ENCODE results near the gene KLHDC9. TPM values are rescaled to one million over a fixed set of nuclear protein-coding genes. Genes with fewer than 3 reads are reported as not detected.
"Not testable (repeated sequence)": the region's sequence is repeated elsewhere in the genome, so short reads cannot be mapped to it uniquely, and the experiment has no call there.

Gene KLHDC9
- 1.3 TPM for total RNA-seq
- 8.4 TPM for polyA plus RNA-seq

- H3K27ac ChIP-seq (ENCODE audit: low read depth) = no peak within 1 kb of the TSS
- WGBS = 5% methylated on average over 71 of the region's 71 CpGs
- H3K36me3 ChIP-seq (ENCODE audit: insufficient read depth) = no peaks in the 10 kb centered on the region
- peak within 1 kb of the TSS; percentile 43 for H3K4me3 ChIP-seq (ENCODE audit: low read depth, low read length)
- DNase-seq (ENCODE audit: extremely low spot score) = no peak
- H3K4me1 ChIP-seq (ENCODE audit: insufficient read depth) = no peaks in the 10 kb centered on the region
Observed at GRCh38 chr1:161098210-161099068, at the start of gene KLHDC9. Gene KLHDC9 (plus strand): TSS chr1:161098361. CDS start chr1:161098536, 175 bp downstream.

GRCh38 chr1:161048949-161049722, 49.0 kb upstream of the KLHDC9 start:
- no peak for DNase-seq (ENCODE audit: extremely low spot score)
- 88% methylated on average over 5 of the region's 5 CpGs for WGBS
- no peak overlapping the region for H3K4me3 ChIP-seq (ENCODE audit: low read depth, low read length)
- H3K36me3 ChIP-seq (ENCODE audit: insufficient read depth) = no peaks in the 10 kb centered on the region
- peaks cover 2% of the 10 kb centered on the region for H3K4me1 ChIP-seq (ENCODE audit: insufficient read depth)
- H3K27ac ChIP-seq (ENCODE audit: low read depth) = no peak overlapping the region

- H3K27ac ChIP-seq (ENCODE audit: low read depth) = no peak overlapping the region
- WGBS = 92% methylated on average over 10 of the region's 10 CpGs
- peaks cover 2% of the 10 kb centered on the region for H3K4me1 ChIP-seq (ENCODE audit: insufficient read depth)
- H3K4me3 ChIP-seq (ENCODE audit: low read depth, low read length) = no peak overlapping the region
- H3K36me3 ChIP-seq (ENCODE audit: insufficient read depth) = no peaks in the 10 kb centered on the region
- DNase-seq (ENCODE audit: extremely low spot score) = no peak
Observed at GRCh38 chr1:161051219-161051618, 46.9 kb upstream of the KLHDC9 start.

- no peak for DNase-seq (ENCODE audit: extremely low spot score)
- no peaks in the 10 kb centered on the region for H3K4me1 ChIP-seq (ENCODE audit: insufficient read depth)
- WGBS = 71% methylated on average over 3 of the region's 3 CpGs
- no peak overlapping the region for H3K4me3 ChIP-seq (ENCODE audit: low read depth, low read length)
- no peak overlapping the region for H3K27ac ChIP-seq (ENCODE audit: low read depth)
- no peaks in the 10 kb centered on the region for H3K36me3 ChIP-seq (ENCODE audit: insufficient read depth)
Observed at GRCh38 chr1:161052899-161053298, 45.3 kb upstream of the KLHDC9 start.

- Histone ChIP-seq H3K4me1 (ENCODE audit: insufficient read depth) (no peaks in the 10 kb centered on the region), H3K36me3 (ENCODE audit: insufficient read depth) (no peaks in the 10 kb centered on the region), H3K4me3 (ENCODE audit: low read depth, low read length) (no peak overlapping the region), H3K27ac (ENCODE audit: low read depth) (no peak overlapping the region)
- WGBS = 82% methylated on average over 4 of the region's 4 CpGs
- no peak for DNase-seq (ENCODE audit: extremely low spot score)
Observed at GRCh38 chr1:161054232-161054631, 43.9 kb upstream of the KLHDC9 start.

- no peak for DNase-seq (ENCODE audit: extremely low spot score)
- Histone ChIP-seq H3K4me3 (ENCODE audit: low read depth, low read length) (no peak overlapping the region), H3K4me1 (ENCODE audit: insufficient read depth) (no peaks in the 10 kb centered on the region), H3K36me3 (ENCODE audit: insufficient read depth) (no peaks in the 10 kb centered on the region), H3K27ac (ENCODE audit: low read depth) (no peak overlapping the region)
- WGBS = 79% methylated on average over 7 of the region's 7 CpGs
Observed at GRCh38 chr1:161054805-161055204, 43.4 kb upstream of the KLHDC9 start.

- H3K36me3 ChIP-seq (ENCODE audit: insufficient read depth) = no peaks in the 10 kb centered on the region
- 84% methylated on average over 6 of the region's 6 CpGs for WGBS
- H3K4me3 ChIP-seq (ENCODE audit: low read depth, low read length) = no peak overlapping the region
- H3K4me1 ChIP-seq (ENCODE audit: insufficient read depth) = no peaks in the 10 kb centered on the region
- DNase-seq (ENCODE audit: extremely low spot score) = no peak
- H3K27ac ChIP-seq (ENCODE audit: low read depth) = no peak overlapping the region
Observed at GRCh38 chr1:161059293-161059692, 38.9 kb upstream of the KLHDC9 start.

GRCh38 chr1:161061419-161061818, 36.7 kb upstream of the KLHDC9 start:
- Histone ChIP-seq H3K4me1 (ENCODE audit: insufficient read depth) (no peaks in the 10 kb centered on the region), H3K36me3 (ENCODE audit: insufficient read depth) (no peaks in the 10 kb centered on the region), H3K4me3 (ENCODE audit: low read depth, low read length) (no peak overlapping the region), H3K27ac (ENCODE audit: low read depth) (no peak overlapping the region)
- WGBS = 95% methylated on average over 4 of the region's 4 CpGs
- no peak for DNase-seq (ENCODE audit: extremely low spot score)

- not testable (repeated sequence) for H3K36me3 ChIP-seq (ENCODE audit: insufficient read depth); DNase-seq (ENCODE audit: extremely low spot score); H3K4me1 ChIP-seq (ENCODE audit: insufficient read depth); H3K27ac ChIP-seq (ENCODE audit: low read depth); H3K4me3 ChIP-seq (ENCODE audit: low read depth, low read length)
- 56% methylated on average over 6 of the region's 6 CpGs for WGBS
Observed at GRCh38 chr1:161063936-161064335, 34.2 kb upstream of the KLHDC9 start.

GRCh38 chr1:161065681-161066080, 32.5 kb upstream of the KLHDC9 start:
- H3K4me3 ChIP-seq (ENCODE audit: low read depth, low read length); H3K36me3 ChIP-seq (ENCODE audit: insufficient read depth); H3K4me1 ChIP-seq (ENCODE audit: insufficient read depth); DNase-seq (ENCODE audit: extremely low spot score); H3K27ac ChIP-seq (ENCODE audit: low read depth): not testable (repeated sequence)
- WGBS = 90% methylated on average over 7 of the region's 7 CpGs

GRCh38 chr1:161066694-161067093, 31.5 kb upstream of the KLHDC9 start:
- no peaks in the 10 kb centered on the region for H3K36me3 ChIP-seq (ENCODE audit: insufficient read depth)
- 65% methylated on average over 3 of the region's 3 CpGs for WGBS
- no peak for DNase-seq (ENCODE audit: extremely low spot score)
- no peaks in the 10 kb centered on the region for H3K4me1 ChIP-seq (ENCODE audit: insufficient read depth)
- no peak overlapping the region for H3K4me3 ChIP-seq (ENCODE audit: low read depth, low read length)
- no peak overlapping the region for H3K27ac ChIP-seq (ENCODE audit: low read depth)

GRCh38 chr1:161068306-161069234, 29.6 kb upstream of the KLHDC9 start:
- 69% methylated on average over 10 of the region's 10 CpGs for WGBS
- no peaks in the 10 kb centered on the region for H3K4me1 ChIP-seq (ENCODE audit: insufficient read depth)
- peak overlapping the region; percentile 32 for H3K4me3 ChIP-seq (ENCODE audit: low read depth, low read length)
- no peaks in the 10 kb centered on the region for H3K36me3 ChIP-seq (ENCODE audit: insufficient read depth)
- no peak for DNase-seq (ENCODE audit: extremely low spot score)
- peak overlapping the region; percentile 11 for H3K27ac ChIP-seq (ENCODE audit: low read depth)

- Histone ChIP-seq H3K27ac (ENCODE audit: low read depth) (no peak overlapping the region), H3K36me3 (ENCODE audit: insufficient read depth) (no peaks in the 10 kb centered on the region), H3K4me3 (ENCODE audit: low read depth, low read length) (peak overlapping the region; percentile 32), H3K4me1 (ENCODE audit: insufficient read depth) (no peaks in the 10 kb centered on the region)
- WGBS = 75% methylated on average over 9 of the region's 9 CpGs
- DNase-seq (ENCODE audit: extremely low spot score) = no peak
Observed at GRCh38 chr1:161069241-161069640, 28.9 kb upstream of the KLHDC9 start.
